GM18520 (cell line): ENCODE results near the gene TP53RK.

Source experiments
- ATAC-seq: cut with Tn5 transposase; IDR thresholded peaks from one replicate; pipeline ENCODE4 v1.9.1; 2021; ENCODE audit not compliant: unreplicated experiment

TP53RK gene

DNA sequence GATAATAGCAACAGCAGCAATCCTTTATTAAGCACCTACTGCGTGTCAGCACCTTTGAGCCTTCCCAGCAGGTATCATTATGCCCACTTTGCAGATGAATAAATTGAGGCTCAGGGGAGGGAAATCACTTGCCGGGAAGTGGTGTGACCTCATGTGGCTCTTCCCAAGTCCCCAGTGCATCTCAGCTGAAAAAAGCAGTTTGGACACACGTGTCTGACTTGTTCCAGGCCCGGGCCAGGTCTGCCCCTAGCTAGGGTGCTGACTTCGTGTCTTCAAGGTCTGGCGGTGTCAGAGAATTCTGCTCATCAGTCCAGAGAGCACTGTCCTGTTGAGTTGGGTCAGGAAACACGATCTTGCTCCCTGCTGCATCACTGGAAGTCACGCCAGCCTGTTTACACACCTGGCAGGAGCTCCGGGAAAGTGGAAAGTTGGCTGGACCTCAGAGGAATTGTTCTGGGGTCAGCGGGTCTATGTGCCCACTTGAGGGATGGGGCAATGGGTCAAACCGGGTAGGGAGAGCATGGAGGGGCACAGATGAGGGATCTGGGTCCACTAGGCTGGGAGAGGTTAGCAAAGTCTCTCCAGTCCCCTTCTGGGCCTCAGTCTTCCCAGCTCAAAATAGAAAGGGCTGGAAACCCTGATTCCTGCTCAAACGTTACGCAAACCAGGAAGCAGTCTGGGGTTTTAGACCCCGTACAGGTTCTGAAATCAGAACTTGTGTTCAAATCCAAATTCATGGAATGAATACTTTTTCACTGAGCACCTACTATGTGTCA, 48.5 kb downstream of the TP53RK start:
- ATAC-seq = no peak

DNA sequence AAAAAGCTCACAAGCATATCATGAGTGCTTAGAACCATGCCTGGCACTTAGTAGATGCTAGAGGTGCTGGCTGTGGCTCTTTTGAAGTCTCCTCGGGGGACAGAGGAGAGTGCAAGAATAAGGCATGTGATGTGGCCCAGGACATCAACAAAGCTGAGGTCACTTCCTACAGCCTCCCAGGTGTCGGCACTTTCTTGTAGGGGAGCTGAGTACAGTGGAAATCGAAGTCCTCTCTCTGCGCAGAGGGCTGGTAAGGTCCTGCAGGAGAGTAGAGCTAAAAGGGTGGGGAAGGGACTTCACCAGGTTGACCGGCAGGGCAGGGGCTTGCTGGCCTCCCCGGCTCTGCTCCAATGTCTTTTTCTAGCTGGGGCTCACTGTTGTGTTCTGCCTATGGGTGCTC, 49.2 kb downstream of the TP53RK start:
- ATAC-seq = no peak

DNA sequence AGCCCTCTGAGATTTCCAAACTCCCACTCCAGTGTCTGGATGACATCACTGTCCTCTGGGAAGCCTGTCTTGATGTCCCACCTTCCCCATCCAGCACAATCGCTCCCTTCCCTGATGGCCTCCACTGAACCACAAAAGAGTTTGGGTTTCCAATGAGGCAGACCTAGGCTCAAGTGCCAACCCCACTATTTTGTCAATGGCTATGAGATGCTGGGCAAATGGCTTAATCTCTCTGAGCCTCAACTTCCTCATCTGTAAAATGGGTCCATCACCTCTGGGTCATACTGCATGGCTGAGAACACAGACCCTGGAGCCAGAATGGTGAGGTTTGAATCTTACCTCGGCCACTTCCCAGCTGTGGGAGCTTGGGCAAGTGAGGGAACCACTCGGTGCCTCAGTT, 49.7 kb downstream of the TP53RK start:
- ATAC-seq = no peak

DNA sequence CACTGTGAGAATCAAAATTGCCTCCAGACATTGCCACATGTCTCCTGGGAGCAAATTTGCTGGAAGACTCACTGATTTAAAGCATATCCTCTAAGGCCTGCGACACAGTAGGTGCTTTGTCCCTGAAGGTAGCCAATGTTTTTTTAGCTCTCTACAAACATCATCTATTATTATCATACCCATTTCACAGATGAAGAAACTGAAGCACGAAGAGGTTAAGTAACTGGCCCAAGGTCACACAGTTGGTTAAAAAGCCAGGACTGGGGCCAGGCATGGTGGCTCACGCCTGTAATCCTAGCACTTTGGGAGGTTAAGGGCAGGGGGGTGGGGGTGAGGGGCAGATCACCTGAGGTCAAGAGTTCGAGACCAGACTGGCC, 50.4 kb downstream of the TP53RK start:
- no peak for ATAC-seq

DNA sequence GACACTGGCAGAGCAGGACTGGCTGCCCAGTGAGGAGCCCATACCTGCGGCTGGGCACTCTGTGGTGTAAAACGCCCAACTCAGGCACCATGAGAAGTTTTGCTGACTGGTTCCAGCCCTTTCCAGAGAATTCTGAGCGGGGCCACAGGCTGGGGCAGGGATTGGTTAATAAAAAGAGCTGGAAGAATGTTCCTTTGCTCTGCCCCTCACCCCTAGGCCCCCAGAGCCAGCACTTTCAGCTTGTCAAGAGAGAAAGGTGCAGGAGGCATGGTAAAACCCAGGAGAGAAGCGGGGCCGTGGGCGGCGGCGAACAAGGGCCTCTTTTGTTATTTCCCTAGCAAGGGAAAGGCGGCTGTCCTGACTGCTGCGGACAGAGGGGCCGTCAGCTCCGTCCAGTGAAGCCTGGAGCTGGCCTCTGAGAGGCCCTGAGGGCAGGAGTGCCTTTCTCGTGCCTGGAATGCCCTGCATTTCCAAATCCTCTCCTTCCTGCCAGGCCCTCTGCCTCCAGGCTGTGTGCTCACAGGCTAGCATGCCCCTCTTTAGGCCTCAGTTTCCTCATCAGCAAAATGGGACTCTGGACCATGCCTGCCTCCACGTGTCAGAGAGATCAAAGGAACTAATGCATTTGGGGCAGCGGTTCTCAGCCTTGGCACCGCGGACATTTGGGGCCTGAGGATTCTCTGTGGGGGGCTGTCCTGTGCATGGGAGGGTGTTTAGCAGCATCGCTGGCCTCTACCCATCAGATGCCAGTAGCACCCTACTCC, 50.9 kb downstream of the TP53RK start:
- no peak for ATAC-seq

DNA sequence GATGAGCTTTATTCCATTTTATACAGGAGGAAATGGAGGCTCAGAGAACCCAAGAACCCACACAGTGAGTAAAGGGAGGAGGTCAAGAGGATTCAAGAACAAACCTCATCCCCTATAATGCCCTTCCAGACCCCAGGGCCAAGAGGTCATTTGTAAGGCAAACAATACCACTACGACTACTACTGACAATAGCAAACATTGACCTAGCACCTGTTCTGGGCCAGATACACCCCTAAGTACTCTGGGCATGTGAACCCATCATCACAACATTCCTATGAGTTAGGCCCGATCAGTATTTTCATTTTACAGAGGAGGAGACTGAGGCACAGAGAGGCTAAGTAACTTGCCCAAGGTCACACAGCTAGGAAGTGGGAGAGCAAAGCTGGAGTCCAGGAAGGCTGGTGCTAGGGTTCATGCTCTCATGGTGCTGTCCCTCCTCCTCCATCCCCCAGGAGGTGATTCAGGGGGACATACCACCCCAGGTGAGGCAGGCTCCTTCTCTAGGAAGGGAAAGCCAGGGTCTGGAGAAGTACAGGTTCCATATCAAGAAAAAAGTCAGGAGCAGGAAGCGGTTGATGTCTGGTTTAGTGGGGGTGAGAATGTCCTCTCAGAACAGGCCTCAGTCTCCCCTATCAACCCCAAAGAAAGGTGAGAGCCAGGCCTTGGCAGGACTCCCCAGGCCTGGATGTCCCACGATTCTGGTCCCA, 51.7 kb downstream of the TP53RK start:
- no peak for ATAC-seq

DNA sequence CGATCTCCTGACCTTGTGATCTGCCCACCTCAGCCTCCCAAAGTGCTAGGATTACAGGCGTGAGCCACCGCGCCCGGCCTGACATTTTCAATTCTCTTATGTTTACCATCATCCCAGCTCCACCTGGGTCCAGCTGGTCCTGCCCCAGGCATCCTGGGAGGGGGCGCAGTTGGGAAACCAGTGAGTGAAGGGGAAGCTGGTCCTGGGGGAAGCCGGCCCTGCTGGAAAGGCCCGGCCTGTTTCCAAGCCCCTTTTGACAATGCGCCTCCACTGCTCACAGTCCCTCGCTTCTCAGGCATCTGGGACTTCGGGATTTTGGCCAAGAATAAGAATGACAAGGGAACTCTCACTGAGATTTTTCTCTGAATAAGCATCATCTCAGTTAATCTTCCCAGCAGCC, 52.2 kb downstream of the TP53RK start:
- no peak for ATAC-seq

DNA sequence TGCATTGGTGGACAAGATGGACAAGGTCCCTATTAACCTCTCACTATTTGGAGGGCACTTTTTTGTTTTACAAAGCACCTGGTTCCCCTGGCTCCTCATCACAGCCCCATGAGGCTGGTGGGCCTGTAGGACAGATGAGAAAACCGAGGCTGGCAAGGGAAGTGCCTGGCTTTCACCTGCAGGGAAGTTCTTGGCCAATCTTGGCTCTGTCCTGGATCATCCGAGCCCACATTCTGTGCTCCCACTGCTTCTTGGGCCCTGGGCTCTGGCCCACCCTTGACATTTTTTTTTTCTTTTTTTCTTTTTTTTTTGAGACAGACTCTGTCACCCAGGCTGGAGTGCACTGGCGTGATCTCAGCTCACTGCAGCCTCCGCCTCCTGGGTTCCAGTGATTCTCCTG, 52.7 kb downstream of the TP53RK start:
- ATAC-seq = no peak

DNA sequence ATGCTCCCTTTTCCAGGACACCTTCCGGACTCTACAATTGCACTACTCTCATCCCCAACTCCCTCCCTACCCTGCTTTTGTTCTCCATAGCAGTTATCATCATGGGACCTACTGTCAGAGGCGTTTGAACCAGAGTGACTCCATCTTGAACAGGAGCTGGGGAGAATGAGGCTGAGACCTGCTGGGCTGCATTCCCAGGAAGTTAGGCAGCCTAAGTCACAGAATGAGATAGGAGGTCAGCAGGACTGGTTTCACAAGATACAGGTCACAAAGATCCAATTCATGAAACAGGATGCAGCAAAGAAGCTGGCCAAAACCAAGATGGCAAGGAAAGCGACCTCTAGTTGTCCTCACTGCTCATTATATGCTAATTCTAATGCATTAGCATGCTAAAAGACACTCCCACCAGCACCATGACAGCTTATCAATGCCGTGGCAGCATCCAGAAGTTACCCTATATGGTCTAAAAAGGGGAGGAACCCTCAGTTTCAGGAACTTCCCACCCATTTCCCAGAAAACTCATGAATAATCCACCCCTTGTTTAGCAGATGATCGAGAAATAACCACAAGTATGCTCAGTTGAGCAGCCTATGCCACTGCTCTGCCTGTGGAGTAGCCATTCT, 53.6 kb downstream of the TP53RK start:
- no peak for ATAC-seq

DNA sequence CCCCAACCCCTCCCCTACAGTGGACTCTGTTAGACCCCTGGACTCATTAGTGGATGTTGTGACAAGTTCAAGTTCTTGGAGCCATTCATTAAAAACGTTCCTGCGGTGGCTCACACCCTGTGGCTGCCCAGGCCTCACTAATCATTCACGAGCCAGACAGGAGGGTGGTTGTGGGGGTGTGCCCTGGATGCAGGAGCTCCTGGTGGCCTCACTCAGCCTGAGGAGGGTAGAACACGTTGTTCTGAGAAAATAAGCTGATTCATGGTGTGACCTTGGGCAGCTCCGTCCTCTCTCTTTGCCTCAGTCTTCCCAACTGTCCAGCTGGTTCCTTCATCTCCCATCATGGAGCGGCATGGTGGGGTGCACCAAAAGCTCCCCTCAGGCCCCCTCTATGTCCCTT, 54.7 kb downstream of the TP53RK start:
- ATAC-seq = no peak
